Progenitor cell of endocrine pancreas (in vitro differentiated cells): ENCODE data around the gene STARD13. TPM values are rescaled to one million over a fixed set of nuclear protein-coding genes. Genes with fewer than 3 reads are reported as not detected.

Experiments
- DNase-seq: peaks from one replicate; pipeline ENCODE4 v3.0.0; 2021; ENCODE audit warnings: low spot score; ENCODE audit not compliant: unreplicated experiment
- H3K27ac Mint-ChIP-seq: 2 replicates; pipeline ENCODE4 v1.8.0; 2021; ENCODE audit warnings: mild to moderate bottlenecking, moderate library complexity, mixed read lengths
- H3K27me3 Mint-ChIP-seq: 2 replicates; pipeline ENCODE4 v1.8.0; 2021; ENCODE audit warnings: mixed read lengths
- H3K36me3 Mint-ChIP-seq: 2 replicates; pipeline ENCODE4 v1.8.0; 2022; ENCODE audit warnings: mixed read lengths; ENCODE audit not compliant: insufficient read depth
- H3K4me1 Mint-ChIP-seq: 2 replicates; pipeline ENCODE4 v1.8.0; 2021; ENCODE audit warnings: low read depth, mixed read lengths
- H3K4me3 Mint-ChIP-seq: 2 replicates; pipeline ENCODE4 v1.8.0; 2021; ENCODE audit warnings: low read depth, mild to moderate bottlenecking, moderate library complexity, mixed read lengths
- H3K9me3 Mint-ChIP-seq: 2 replicates; pipeline ENCODE4 v1.8.0; 2021; ENCODE audit warnings: low read depth, mixed read lengths
- total RNA-seq: library from RNA; stranded (reverse); gene quantifications from 2 replicates; pipeline ENCODE4 v1.2.1, GENCODE V29; 2021
- TF ChIP-seq, protein P1 (sequence below): fragments of 200-600 bp; sonication (generic); IDR thresholded peaks from one replicate; pipeline ENCODE4 v1.5.0; 2021; ENCODE audit warnings: antibody characterized with exemption, mild to moderate bottlenecking; ENCODE audit not compliant: unreplicated experiment

The STARD13 gene
- total RNA-seq, 1 donor from 2014 or later = 11.7 TPM

DNA sequence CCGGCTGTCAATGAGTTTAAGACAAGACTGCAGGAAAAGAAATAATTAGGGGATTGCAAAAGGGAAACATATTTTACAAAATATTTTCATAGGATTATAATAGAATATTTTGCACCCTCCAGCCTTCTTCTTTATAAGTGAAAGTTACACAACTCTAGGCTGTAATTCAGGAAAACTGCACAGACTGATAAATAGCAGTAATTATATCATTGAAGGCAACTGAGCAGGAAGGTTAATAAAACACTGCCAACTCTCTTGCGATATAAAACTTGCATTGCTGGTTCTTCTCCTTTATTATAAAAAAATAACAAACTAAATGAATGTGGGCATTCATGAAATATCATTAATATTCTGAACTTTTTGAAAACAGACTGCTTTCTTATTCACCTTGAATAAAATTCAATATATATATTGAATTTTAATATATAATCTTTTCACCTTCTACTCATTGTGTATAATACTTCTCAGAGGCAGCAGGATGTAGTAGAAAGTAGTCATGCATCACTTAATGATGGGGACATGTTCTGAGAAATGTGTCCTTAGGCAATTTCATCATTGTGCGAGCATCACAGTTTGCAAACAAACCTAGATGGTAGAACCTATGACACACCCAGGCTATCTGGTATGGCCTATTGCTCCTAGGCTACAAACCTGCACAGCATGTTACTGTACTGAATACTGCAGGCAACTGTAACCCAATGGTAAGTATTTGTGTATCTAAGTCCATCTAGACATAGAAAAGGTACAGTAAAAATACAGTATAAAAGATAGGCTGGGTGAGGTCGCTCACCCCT is 24.9 kb upstream of the STARD13 start:
- DNase-seq = no peak
- TF ChIP-seq, protein P1, sequence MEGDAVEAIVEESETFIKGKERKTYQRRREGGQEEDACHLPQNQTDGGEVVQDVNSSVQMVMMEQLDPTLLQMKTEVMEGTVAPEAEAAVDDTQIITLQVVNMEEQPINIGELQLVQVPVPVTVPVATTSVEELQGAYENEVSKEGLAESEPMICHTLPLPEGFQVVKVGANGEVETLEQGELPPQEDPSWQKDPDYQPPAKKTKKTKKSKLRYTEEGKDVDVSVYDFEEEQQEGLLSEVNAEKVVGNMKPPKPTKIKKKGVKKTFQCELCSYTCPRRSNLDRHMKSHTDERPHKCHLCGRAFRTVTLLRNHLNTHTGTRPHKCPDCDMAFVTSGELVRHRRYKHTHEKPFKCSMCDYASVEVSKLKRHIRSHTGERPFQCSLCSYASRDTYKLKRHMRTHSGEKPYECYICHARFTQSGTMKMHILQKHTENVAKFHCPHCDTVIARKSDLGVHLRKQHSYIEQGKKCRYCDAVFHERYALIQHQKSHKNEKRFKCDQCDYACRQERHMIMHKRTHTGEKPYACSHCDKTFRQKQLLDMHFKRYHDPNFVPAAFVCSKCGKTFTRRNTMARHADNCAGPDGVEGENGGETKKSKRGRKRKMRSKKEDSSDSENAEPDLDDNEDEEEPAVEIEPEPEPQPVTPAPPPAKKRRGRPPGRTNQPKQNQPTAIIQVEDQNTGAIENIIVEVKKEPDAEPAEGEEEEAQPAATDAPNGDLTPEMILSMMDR = no peak
- Mint-ChIP-seq H3K9me3 (peaks cover 4% of the 10 kb centered on the region), H3K27me3 (peaks cover 3% of the 10 kb centered on the region), H3K4me3 (no peak overlapping the region), H3K4me1 (peaks cover 2% of the 10 kb centered on the region), H3K36me3 (peaks cover 1% of the 10 kb centered on the region), H3K27ac (no peak overlapping the region)

DNA sequence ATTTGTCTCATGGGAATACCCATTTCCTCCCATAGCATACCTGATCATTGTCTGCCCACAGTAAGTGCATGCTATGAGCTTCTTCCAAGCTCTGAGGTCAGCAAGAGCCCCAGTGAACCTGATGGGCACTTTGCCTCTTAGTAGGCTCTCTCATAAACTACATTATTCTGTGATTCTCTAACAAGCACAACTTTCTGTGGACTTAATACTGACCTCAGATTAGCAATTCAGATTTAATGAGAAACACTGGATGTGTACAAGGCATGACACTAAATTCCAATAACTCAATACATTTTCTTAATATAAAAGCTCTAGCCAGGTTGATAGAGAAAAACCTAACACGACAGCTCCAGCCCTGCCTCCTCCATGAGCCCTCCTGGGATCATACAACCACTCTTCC is 23.3 kb upstream of the STARD13 start:
- Mint-ChIP-seq H3K4me3 (no peak overlapping the region), H3K27me3 (peaks cover 3% of the 10 kb centered on the region), H3K36me3 (peaks cover 1% of the 10 kb centered on the region), H3K27ac (no peak overlapping the region), H3K4me1 (no peaks in the 10 kb centered on the region), H3K9me3 (peaks cover 4% of the 10 kb centered on the region)
- TF ChIP-seq, protein P1 = no peak
- no peak for DNase-seq

DNA sequence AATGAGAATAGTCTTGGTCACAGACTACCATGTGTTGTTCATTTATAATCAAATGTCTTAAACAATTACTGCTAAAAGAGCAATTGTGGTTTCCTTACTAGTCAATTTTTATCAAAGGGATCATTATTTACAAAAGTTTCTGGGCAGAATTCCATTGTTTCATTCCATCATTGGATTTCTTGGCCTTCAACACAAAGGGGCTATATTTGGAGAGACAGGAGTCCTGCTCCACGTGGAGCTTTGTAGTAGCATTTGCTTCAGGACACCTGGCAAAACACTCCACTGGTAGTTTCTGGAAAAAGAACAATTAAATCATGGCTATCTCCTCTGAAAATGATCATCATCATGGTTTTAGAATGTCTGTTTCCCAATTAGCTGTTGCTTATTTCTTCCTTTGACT is 22.3 kb upstream of the STARD13 start:
- Mint-ChIP-seq H3K4me3 (no peak overlapping the region), H3K36me3 (peaks cover 1% of the 10 kb centered on the region), H3K9me3 (peaks cover 4% of the 10 kb centered on the region), H3K27me3 (peaks cover 3% of the 10 kb centered on the region), H3K4me1 (no peaks in the 10 kb centered on the region), H3K27ac (no peak overlapping the region)
- no peak for DNase-seq
- TF ChIP-seq, protein P1 = no peak

DNA sequence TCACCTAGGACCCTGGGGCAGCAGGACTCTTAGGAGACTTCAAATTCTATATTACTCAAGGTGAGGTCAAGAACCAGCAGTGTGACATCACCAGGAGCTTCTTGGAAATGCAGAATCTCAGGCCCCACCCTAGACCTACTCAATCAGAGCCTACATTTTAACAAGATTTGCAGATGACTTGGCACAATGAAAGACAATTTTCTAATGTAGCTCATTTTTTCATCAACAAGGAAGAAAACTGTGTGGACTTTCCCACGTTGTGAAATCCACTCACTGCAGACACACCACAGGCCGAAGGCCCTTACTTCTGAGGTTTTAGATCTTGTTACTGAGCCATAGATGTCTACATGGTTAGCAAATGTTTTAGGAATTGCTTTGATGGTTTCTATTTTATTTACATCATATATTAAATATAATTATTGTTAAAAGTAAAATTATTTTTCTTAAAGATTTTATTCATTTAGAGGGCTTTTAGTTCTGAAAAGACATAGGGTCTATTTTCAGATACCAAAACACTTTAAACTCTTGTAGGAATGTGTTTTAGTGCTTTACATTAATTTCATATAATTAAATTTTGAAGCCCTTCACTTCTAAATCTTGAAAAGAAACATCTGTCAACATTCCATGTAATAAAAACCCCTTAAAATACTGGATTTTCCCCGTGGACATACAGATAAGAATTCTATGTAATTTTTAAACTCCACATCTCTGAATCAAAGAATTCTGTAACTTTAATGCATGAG is 18.5 kb upstream of the STARD13 start:
- H3K4me3 Mint-ChIP-seq = no peak overlapping the region
- DNase-seq = no peak
- TF ChIP-seq, protein P1 = no peak
- H3K36me3 Mint-ChIP-seq = peaks cover 1% of the 10 kb centered on the region
- H3K4me1 Mint-ChIP-seq = no peaks in the 10 kb centered on the region
- peaks cover 4% of the 10 kb centered on the region for H3K9me3 Mint-ChIP-seq
- H3K27ac Mint-ChIP-seq = no peak overlapping the region
- peaks cover under 1% of the 10 kb centered on the region for H3K27me3 Mint-ChIP-seq

DNA sequence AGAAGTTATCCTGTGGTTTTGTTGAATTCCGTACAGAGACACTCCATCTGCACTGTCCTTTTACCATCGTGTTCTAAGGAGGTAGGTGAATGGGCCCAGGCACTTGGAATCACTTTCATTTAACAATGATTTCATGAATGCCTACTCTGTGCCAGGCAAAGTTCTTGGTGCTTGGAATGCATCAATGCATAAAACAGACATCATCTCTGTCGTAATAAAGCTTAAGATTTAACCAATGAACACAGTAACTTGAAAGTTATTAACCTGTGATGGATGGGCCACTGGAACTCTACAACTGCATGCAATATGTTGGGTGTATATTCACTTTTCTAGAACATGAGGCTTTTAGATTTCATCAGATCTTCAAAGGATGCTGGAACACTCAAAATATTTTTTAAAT is 14.1 kb upstream of the STARD13 start:
- Mint-ChIP-seq H3K36me3 (no peaks in the 10 kb centered on the region), H3K27ac (no peak overlapping the region), H3K9me3 (no peaks in the 10 kb centered on the region), H3K4me1 (peaks cover 9% of the 10 kb centered on the region), H3K27me3 (no peaks in the 10 kb centered on the region), H3K4me3 (no peak overlapping the region)
- TF ChIP-seq, protein P1 = no peak
- DNase-seq = no peak
